Hepatocyte (in vitro differentiated cells): Measurements from ENCODE around the gene CALHM1. TPM values are rescaled to one million over a fixed set of nuclear protein-coding genes. Genes with fewer than 3 reads are reported as not detected.

Experiments used
- DNase-seq: peaks from one replicate; pipeline ENCODE4 v3.0.0-alpha.2; 2016; ENCODE audit warnings: low spot score
- H2AFZ ChIP-seq: fragments of 200-600 bp; sonication (generic); 2 replicates; pipeline ENCODE4 v1.6.0; 2016; ENCODE audit warnings: antibody characterized with exemption, mild to moderate bottlenecking
- H3K27ac ChIP-seq: fragments of 200-600 bp; sonication (generic); 2 replicates; pipeline ENCODE4 v1.5.1; 2016; ENCODE audit warnings: mild to moderate bottlenecking
- H3K27me3 ChIP-seq: fragments of 200-600 bp; sonication (generic); 2 replicates; pipeline ENCODE4 v1.6.1; 2016
- H3K36me3 ChIP-seq: fragments of 200-600 bp; sonication (generic); replicated peaks from 2 replicates; pipeline ENCODE4 v1.5.1; 2016; ENCODE audit warnings: low read depth; ENCODE audit not compliant: insufficient read depth
- H3K4me1 ChIP-seq: fragments of 200-600 bp; sonication (generic); 2 replicates; pipeline ENCODE4 v1.5.1; 2016; ENCODE audit warnings: mild to moderate bottlenecking, moderate library complexity; ENCODE audit not compliant: insufficient read depth
- H3K4me2 ChIP-seq: fragments of 200-600 bp; sonication (generic); 2 replicates; pipeline ENCODE4 v1.6.0; 2016
- H3K4me3 ChIP-seq: fragments of 200-600 bp; sonication (generic); 2 replicates; pipeline ENCODE4 v1.5.1; 2016; ENCODE audit warnings: mild to moderate bottlenecking
- H3K79me2 ChIP-seq: fragments of 200-600 bp; sonication (generic); 2 replicates; pipeline ENCODE4 v1.6.0; 2017; ENCODE audit warnings: mild to moderate bottlenecking
- H3K9me2 ChIP-seq: fragments of 200-600 bp; sonication (generic); replicated peaks from 2 replicates; pipeline ENCODE4 v1.6.0; 2017; ENCODE audit warnings: mild to moderate bottlenecking; ENCODE audit not compliant: insufficient read depth
- H3K9me3 ChIP-seq: fragments of 200-600 bp; sonication (generic); 2 replicates; pipeline ENCODE4 v1.5.1; 2016; ENCODE audit warnings: low read depth, mild to moderate bottlenecking
- H4K20me1 ChIP-seq: fragments of 200-600 bp; sonication (generic); 2 replicates; pipeline ENCODE4 v1.6.0; 2016; ENCODE audit warnings: mild to moderate bottlenecking; ENCODE audit not compliant: insufficient read depth, poor library complexity, severe bottlenecking
- CTCF ChIP-seq: fragments of 200-600 bp; sonication (generic); IDR thresholded peaks from 2 replicates; pipeline ENCODE4 v1.5.1; 2016; ENCODE audit warnings: antibody characterized with exemption, mild to moderate bottlenecking; ENCODE audit not compliant: poor library complexity
- EZH2 ChIP-seq: fragments of 200-600 bp; sonication (generic); IDR thresholded peaks from 2 replicates; pipeline ENCODE4 v1.6.1; 2016; ENCODE audit warnings: antibody characterized with exemption, mild to moderate bottlenecking, borderline replicate concordance
- EZH2phosphoT487 ChIP-seq: fragments of 200-600 bp; sonication (generic); IDR thresholded peaks from one replicate; pipeline ENCODE4 v1.6.1; 2018; ENCODE audit warnings: antibody characterized with exemption, mild to moderate bottlenecking, low read depth, moderate library complexity; ENCODE audit not compliant: unreplicated experiment, severe bottlenecking
- WGBS: methylation state at CpG from one replicate; pipeline ENCODE4 v1.1.6; 2016; ENCODE audit warnings: low lambda C conversion rate; ENCODE audit errors: missing lambda C conversion rate; 5-methylcytosine and 5-hydroxymethylcytosine counted together
- polyA plus RNA-seq: library from polyadenylated mRNA; unstranded; fragments of >200 nt; fragmentation: Nextera tagmentation; extraction: Ambion mirVana; gene quantifications from 2 replicates; pipeline ENCODE4 v1.2.1, GENCODE V29; 2016
- total RNA-seq: library from RNA; depleted of rRNA; stranded (reverse); fragments of >200 nt; gene quantifications from 2 replicates; pipeline ENCODE4 v1.2.3, GENCODE V29; 2014

Gene CALHM1
- total and polyA plus RNA-seq, 2 experiments from 2014 or later = 0.11 TPM; not detected in 1

DNA sequence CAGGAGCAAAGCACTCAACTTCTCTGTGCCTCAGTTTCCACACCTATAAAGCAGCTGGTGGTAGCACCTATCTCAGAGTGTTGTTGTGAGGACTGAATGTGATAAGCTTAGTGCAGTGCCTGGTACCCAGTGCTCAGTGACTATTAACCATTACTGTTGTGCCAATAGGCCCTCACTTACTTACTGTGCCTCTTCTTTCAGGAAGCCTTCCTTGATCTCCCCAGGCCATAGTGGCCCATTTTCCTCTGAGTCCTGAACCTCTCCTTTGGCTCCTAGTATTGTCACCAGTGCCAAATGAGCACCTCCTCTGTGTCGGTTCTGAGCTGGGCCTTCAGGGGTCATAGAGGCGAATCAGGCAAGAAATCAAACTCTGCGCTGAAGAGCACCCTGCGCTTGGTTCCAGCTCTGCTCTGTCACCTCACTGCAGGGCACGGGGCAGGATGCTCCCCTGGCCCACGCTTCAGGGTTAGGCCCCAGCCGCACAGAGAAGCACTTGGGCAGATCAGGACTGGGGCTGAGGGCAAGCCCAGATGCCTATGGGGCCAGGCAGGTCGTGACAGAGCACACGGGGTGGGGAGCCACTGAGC lies 2.5 kb downstream of the CALHM1 start:
- Histone ChIP-seq H3K9me2 (no peaks in the 10 kb centered on the region), H4K20me1 (no peaks in the 10 kb centered on the region), H3K27ac (no peak overlapping the region), H3K79me2 (no peaks in the 10 kb centered on the region), H2AFZ (no peak overlapping the region), H3K4me1 (no peaks in the 10 kb centered on the region), H3K4me2 (no peak overlapping the region), H3K4me3 (no peak overlapping the region), H3K9me3 (no peaks in the 10 kb centered on the region), H3K36me3 (no peaks in the 10 kb centered on the region), H3K27me3 (no peaks in the 10 kb centered on the region)
- TF ChIP-seq EZH2phosphoT487 (no peak), EZH2 (no peak), CTCF (no peak)
- 93% methylated on average over 9 of the region's 9 CpGs for WGBS
- no peak for DNase-seq

DNA sequence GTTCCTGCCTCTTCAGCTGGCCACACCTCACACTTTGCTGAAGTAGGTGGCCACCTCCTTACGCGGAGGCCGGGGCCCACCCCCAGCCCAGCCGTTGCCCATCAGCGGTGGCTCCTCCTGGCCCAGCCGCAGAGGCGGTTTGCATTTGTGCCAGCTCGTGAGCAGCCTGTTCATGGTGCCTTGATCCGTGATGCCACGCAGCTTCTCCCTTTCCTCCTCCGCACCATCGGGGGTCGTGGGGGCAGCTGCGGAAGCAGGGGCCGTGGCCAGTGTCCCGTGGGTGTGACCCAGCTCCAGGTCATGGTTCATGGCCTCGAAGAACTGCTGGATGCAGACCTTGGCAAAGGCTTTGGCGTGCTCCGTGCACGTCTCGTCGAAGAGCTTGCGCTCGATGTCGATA lies 3.5 kb downstream of the CALHM1 start:
- Histone ChIP-seq H3K36me3 (no peaks in the 10 kb centered on the region), H3K4me2 (no peak overlapping the region), H3K27ac (no peak overlapping the region), H4K20me1 (no peaks in the 10 kb centered on the region), H3K4me1 (no peaks in the 10 kb centered on the region), H3K27me3 (no peaks in the 10 kb centered on the region), H3K9me2 (no peaks in the 10 kb centered on the region), H3K4me3 (no peak overlapping the region), H3K9me3 (no peaks in the 10 kb centered on the region), H3K79me2 (no peaks in the 10 kb centered on the region), H2AFZ (no peak overlapping the region)
- TF ChIP-seq CTCF (no peak), EZH2 (no peak), EZH2phosphoT487 (no peak)
- 91% methylated on average over 25 of the region's 25 CpGs for WGBS
- DNase-seq = no peak

DNA sequence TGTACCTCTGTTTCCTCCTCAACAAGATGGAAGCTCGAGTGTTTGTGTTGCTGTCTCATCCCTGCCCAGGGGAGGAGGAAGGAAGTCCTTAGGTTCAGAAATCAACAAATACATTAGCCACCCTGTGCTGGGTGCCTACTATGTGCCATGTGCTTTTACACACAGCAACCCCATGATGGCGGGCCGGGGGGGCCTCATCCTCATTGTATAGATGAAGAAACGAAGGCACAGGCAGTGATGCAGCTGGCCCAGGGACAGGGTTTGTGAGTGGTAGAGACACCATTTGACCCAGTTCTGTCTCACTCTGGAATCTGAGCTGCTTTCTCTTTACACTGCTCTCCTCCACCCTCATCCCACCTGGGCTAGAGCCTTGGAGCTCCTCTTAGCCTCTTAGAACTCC lies 4.7 kb downstream of the CALHM1 start:
- Histone ChIP-seq H3K4me2 (no peak overlapping the region), H3K27ac (no peak overlapping the region), H3K36me3 (no peaks in the 10 kb centered on the region), H3K9me3 (no peaks in the 10 kb centered on the region), H3K4me1 (no peaks in the 10 kb centered on the region), H3K79me2 (no peaks in the 10 kb centered on the region), H2AFZ (no peak overlapping the region), H4K20me1 (no peaks in the 10 kb centered on the region), H3K4me3 (no peak overlapping the region), H3K9me2 (no peaks in the 10 kb centered on the region), H3K27me3 (no peaks in the 10 kb centered on the region)
- TF ChIP-seq CTCF (no peak), EZH2phosphoT487 (no peak), EZH2 (no peak)
- WGBS = 98% methylated on average over 4 of the region's 4 CpGs
- DNase-seq = no peak
